Stimulated activated CD8-positive, alpha-beta memory T cell treated with anti-CD3 and anti-CD28 coated beads, Interleukin-15, amount 100 ng/mL, for 1 hour (primary cell): ENCODE results near the gene ACBD6.

ENCODE experiments used
- DNase-seq: peaks from one replicate; pipeline ENCODE4 v3.0.0-alpha.2; 2020; ENCODE audit warnings: low read depth

ACBD6 gene

GRCh38 chr1:180370597-180370996, 131.8 kb downstream of the ACBD6 start:
- DNase-seq: no peak

- no peak for DNase-seq
These were observed 132.2 kb downstream of the ACBD6 start for GRCh38 chr1:180370188-180370587.

- DNase-seq: no peak
These were observed 133.3 kb downstream of the ACBD6 start for GRCh38 chr1:180369061-180369460.

GRCh38 chr1:180366371-180367068, 135.9 kb downstream of the ACBD6 start:
- DNase-seq: no peak

GRCh38 chr1:180365039-180365438, 137.3 kb downstream of the ACBD6 start:
- DNase-seq: no peak

- DNase-seq: no peak
These were observed 139.0 kb downstream of the ACBD6 start for GRCh38 chr1:180363246-180363995.

GRCh38 chr1:180360333-180361075, 141.9 kb downstream of the ACBD6 start:
- no peak for DNase-seq

GRCh38 chr1:180358649-180359048, 143.7 kb downstream of the ACBD6 start:
- DNase-seq: no peak

GRCh38 chr1:180353945-180354344, 148.4 kb downstream of the ACBD6 start:
- DNase-seq: no peak

- no peak for DNase-seq
These were observed 149.8 kb downstream of the ACBD6 start for GRCh38 chr1:180352588-180352987.

GRCh38 chr1:180352021-180352420, 150.4 kb downstream of the ACBD6 start:
- DNase-seq: no peak

- DNase-seq: no peak
These were observed 157.2 kb downstream of the ACBD6 start for GRCh38 chr1:180345148-180345547.

- DNase-seq: no peak
These were observed 158.2 kb downstream of the ACBD6 start for GRCh38 chr1:180343921-180344769.

GRCh38 chr1:180327089-180327488, 175.3 kb downstream of the ACBD6 start:
- DNase-seq: no peak

- DNase-seq: no peak
These were observed 189.5 kb downstream of the ACBD6 start for GRCh38 chr1:180312926-180313325.

- DNase-seq: no peak
These were observed 191.2 kb downstream of the ACBD6 start for GRCh38 chr1:180311011-180311730.

GRCh38 chr1:180310095-180310494, 192.3 kb downstream of the ACBD6 start:
- DNase-seq: no peak

- no peak for DNase-seq
These were observed 193.0 kb downstream of the ACBD6 start for GRCh38 chr1:180309338-180309737.

- DNase-seq: no peak
These were observed 201.1 kb downstream of the ACBD6 start for GRCh38 chr1:180301135-180301742.

GRCh38 chr1:180299479-180300221, 202.7 kb downstream of the ACBD6 start:
- no peak for DNase-seq
